Stomach (tissue), 9 donors: ENCODE data around the gene SLC22A12. TPM values are rescaled to one million over a fixed set of nuclear protein-coding genes. Genes with fewer than 3 reads are reported as not detected.
A peak's percentile ranks its signal among the peaks of the same experiment; 100 is the strongest.

Source experiments
- DNase-seq, 2 donors: peaks; one replicate each; pipeline versions ENCODE4 v3.0.0 to v3.0.0-alpha.2; 2013 to 2019
- H3K27ac ChIP-seq, 5 donors: fragments of 200-600 bp in 4 of 5; sonication (generic) in 4 of 5; one replicate each; pipeline ENCODE4 v1.5.1; 2013 to 2019; ENCODE audit warnings: mild to moderate bottlenecking in 1 of 5, moderate library complexity in 1 of 5
- H3K27me3 ChIP-seq, 3 donors: fragments of 200-600 bp; sonication (generic); one replicate each; pipeline ENCODE4 v1.5.1; 2017 to 2019; ENCODE audit warnings: mixed run types in 1 of 3
- H3K36me3 ChIP-seq, 4 donors: fragments of 200-600 bp; sonication (generic); 1 replicate in 3 of 4; 2 replicates in 1 of 4; pipeline ENCODE4 v1.5.1; 2016 to 2019
- H3K4me1 ChIP-seq, 4 donors: fragments of 200-600 bp; sonication (generic); one replicate each; pipeline ENCODE4 v1.5.1; 2016 to 2019
- H3K4me3 ChIP-seq, 4 donors: fragments of 200-600 bp; sonication (generic) in 3 of 4; one replicate each; pipeline ENCODE4 v1.5.1; 2016 to 2019; ENCODE audit warnings: mild to moderate bottlenecking in 1 of 4
- H3K9me3 ChIP-seq, 4 donors: fragments of 200-600 bp; sonication (generic); one replicate each; pipeline ENCODE4 v1.5.1; 2016 to 2019
- EP300 ChIP-seq: sonication (generic); formaldehyde crosslinking; IDR thresholded peaks from one replicate; pipeline ENCODE4 v1.6.1; 2017; ENCODE audit warnings: antibody characterized with exemption
- POLR2A ChIP-seq, 4 donors: fragments of 450-650 bp; IDR thresholded peaks; one replicate each; pipeline ENCODE4 v1.6.1; 2016; ENCODE audit warnings: antibody characterized with exemption in 4 of 4, control low read depth in 2 of 4, mild to moderate bottlenecking in 1 of 4, moderate library complexity in 1 of 4
- POLR2AphosphoS5 ChIP-seq, 3 donors: sonication (generic); formaldehyde crosslinking; IDR thresholded peaks; one replicate each; pipeline ENCODE4 v1.6.1; 2016; ENCODE audit warnings: antibody characterized with exemption in 3 of 3
- WGBS, 5 donors: extraction: QIAGEN DNeasy Blood & Tissue Kit in 3 of 5; methylation state at CpG; one replicate each; pipeline versions ENCODE4 v1.1.5 to v1.1.7; 2013 to 2018; 5-methylcytosine and 5-hydroxymethylcytosine counted together
- intact Hi-C: fragments of 100-400 bp; cut with DNase I; formaldehyde crosslinking; loops from one replicate; pipeline ENCODE4 v1.15.1; 2023; ENCODE audit warnings: low total_unique reads
- polyA plus RNA-seq, 3 donors: library from polyadenylated mRNA; stranded (reverse); fragments of 200-250 nt; gene quantifications; one replicate each; pipeline ENCODE4 v1.2.3, GENCODE V29; 2013
- total RNA-seq, 5 donors: library from RNA; depleted of rRNA; stranded (reverse); fragments of >200 nt; gene quantifications; one replicate each; pipeline versions ENCODE4 v1.1.0 to v1.2.3, GENCODE V29; 2014 to 2016
- TF ChIP-seq, protein P1 (sequence below), 7 experiments: fragments of 450-650 bp in 4 of 7; fragments of 200-600 bp in 3 of 7; sonication (generic) in 3 of 7; IDR thresholded peaks; one replicate each; pipeline ENCODE4 v1.5.1; 2016 to 2019; ENCODE audit warnings: antibody characterized with exemption in 7 of 7, control low read depth in 2 of 7, mild to moderate bottlenecking in 1 of 7
- donor health status: healthy with polysubstance abuse.
- donor health status: Bipolar disorder and iron deficiency.
- donor health status: healthy.

The SLC22A12 gene
- total and polyA plus RNA-seq, 8 donors, result not detected

DNA sequence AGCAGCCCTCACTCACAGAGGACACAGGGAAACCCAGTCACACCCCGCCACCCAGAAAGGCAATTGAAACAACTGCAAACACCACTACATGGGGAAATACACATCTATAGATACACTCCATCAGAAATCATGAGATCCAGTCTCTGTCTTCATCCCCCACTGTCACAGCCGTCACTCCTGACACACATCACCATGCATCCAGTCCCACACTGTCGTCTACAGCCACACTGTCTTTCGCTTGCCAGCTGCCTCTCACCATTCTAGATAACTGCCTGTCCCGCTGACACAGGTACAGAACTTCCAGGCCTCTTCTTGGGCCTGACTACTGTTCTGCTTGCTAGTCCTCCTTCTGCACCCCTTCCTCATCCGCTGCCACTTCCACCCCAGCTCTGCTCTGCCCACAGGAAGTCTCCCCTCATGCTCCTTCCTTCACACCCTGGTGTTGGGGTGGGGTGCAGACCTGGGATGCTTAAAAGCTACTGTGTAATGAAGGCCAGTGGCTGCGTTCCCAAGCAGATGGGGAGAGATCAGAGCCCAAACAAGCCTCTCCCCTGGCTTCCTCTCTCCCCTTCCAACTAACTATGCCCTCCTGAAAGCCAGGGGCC, 42.6 kb downstream of the SLC22A12 start:
- intact Hi-C loops, result no loop called here

DNA sequence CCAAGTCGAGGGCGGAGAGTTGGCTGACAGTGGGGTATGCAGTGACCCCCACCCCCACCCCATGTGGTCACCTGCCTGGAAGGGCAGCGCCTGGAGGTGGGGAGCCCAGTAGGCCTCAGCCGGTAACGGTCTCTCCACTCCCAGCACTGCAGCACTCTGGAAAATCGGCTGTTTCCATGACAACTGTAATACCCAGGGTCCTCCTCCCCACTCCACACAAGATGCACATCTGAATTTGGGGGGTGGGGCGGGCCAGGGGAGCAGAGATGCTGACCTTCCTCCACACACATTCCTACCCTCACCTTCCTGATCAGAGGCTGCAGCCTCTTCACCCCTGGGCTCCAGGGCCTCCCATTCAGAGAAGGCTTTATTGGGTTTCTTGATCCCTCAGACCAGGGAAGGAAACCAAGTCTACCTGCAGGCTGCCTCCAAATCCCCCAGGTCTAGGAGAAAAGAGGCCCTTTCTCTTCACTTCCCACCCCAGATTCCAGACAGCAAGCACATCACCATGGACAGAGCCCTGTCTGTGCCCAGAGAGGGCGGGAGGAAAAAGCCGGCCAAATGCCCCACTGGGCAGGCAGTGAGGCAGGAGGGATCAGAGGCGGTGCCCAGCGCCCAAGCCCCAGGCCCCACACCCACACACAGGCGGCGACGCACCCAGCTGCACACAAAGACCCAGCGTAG, 46.5 kb downstream of the SLC22A12 start:
- Histone ChIP-seq H3K27me3 (peaks cover 7 to 88% (median 50%) of the 10 kb centered on the region in 3 donors), H3K4me1 (peaks cover 2 to 25% (median 7%) of the 10 kb centered on the region in 4 donors), H3K4me3 (peak overlapping the region in 3 of 4 donors; percentile 11 to 25 (median 17)), H3K9me3 (no peaks in the 10 kb centered on the region), H3K27ac (peak overlapping the region in 1 of 5 donors; percentile 46), H3K36me3 (no peaks in the 10 kb centered on the region)
- intact Hi-C loops, result no loop called here
- no peak for DNase-seq
- no peak for TF ChIP-seq POLR2A (IDR thresholded peaks at IDR 0.05)
- TF ChIP-seq, protein P1, sequence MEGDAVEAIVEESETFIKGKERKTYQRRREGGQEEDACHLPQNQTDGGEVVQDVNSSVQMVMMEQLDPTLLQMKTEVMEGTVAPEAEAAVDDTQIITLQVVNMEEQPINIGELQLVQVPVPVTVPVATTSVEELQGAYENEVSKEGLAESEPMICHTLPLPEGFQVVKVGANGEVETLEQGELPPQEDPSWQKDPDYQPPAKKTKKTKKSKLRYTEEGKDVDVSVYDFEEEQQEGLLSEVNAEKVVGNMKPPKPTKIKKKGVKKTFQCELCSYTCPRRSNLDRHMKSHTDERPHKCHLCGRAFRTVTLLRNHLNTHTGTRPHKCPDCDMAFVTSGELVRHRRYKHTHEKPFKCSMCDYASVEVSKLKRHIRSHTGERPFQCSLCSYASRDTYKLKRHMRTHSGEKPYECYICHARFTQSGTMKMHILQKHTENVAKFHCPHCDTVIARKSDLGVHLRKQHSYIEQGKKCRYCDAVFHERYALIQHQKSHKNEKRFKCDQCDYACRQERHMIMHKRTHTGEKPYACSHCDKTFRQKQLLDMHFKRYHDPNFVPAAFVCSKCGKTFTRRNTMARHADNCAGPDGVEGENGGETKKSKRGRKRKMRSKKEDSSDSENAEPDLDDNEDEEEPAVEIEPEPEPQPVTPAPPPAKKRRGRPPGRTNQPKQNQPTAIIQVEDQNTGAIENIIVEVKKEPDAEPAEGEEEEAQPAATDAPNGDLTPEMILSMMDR (IDR thresholded peaks at IDR 0.05), result no peak
- TF ChIP-seq EP300, result no peak
- TF ChIP-seq POLR2AphosphoS5 (IDR thresholded peaks at IDR 0.05), result no peak
- WGBS, 5 donors, result 38 to 51% (median 49%) methylated on average over 10 to 15 of the region's 15 CpGs

More for the DNA sequence above, 42.6 kb downstream of the SLC22A12 start:
- no peaks in the 10 kb centered on the region for H3K9me3 ChIP-seq
- H3K4me1 ChIP-seq, result peaks cover 0 to 23% (median 9%) of the 10 kb centered on the region in 4 donors
- H3K4me3 ChIP-seq, result no peak overlapping the region
- H3K27me3 ChIP-seq, result peaks cover 4 to 69% (median 33%) of the 10 kb centered on the region in 3 donors
- H3K36me3 ChIP-seq, result no peaks in the 10 kb centered on the region
- WGBS, 5 donors, result 70 to 81% (median 77%) methylated on average over 7 of the region's 7 CpGs
- no peak overlapping the region for H3K27ac ChIP-seq
- no peak for DNase-seq
- TF ChIP-seq, protein P1 (IDR thresholded peaks at IDR 0.05), result no peak
- TF ChIP-seq POLR2AphosphoS5 (IDR thresholded peaks at IDR 0.05), result no peak
- no peak for TF ChIP-seq POLR2A (IDR thresholded peaks at IDR 0.05)
- TF ChIP-seq EP300, result no peak

DNA sequence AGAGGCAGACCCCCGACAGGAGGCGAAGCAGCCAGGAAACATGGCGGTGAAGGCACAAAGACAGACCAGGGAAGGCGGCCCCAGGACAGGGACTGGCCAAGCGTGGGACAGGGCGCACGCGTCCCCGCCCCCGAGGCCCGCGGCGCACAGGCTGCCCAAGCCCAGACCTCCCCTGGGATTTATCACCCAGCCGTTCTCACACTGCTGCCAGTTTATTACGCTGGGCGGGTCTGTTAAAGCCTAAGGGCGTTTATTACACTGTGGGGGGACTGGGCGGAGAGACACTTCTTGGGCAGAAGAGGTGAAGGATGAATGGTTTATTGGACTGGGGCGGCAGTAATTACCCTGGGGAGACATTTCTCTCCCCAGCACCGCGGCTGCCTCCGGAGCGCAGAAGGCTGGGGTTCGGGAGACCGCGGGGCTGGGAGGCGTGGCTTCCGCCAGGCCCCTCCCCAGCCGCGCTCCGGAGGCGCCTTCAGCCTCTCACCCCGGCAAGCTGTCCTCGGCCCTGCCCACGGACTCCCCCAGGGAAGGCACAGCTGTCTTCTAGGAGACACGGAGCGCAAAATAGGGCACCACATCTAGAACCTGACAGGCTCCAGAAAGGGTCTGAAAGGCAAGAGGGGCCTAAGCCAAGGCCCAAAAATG, 47.1 kb downstream of the SLC22A12 start:
- Histone ChIP-seq H3K27ac (peak overlapping the region in 1 of 5 donors; percentile 46), H3K4me1 (peaks cover 9 to 30% (median 12%) of the 10 kb centered on the region in 4 donors), H3K27me3 (peaks cover 11 to 95% (median 57%) of the 10 kb centered on the region in 3 donors), H3K4me3 (peak overlapping the region in 3 of 4 donors; percentile 11 to 25 (median 17)), H3K36me3 (no peaks in the 10 kb centered on the region), H3K9me3 (no peaks in the 10 kb centered on the region)
- peak in 1 of 2 donors; percentile 75 for DNase-seq
- 15 to 30% (median 21%) methylated on average over 23 to 37 of the region's 37 CpGs for WGBS, 5 donors
- TF ChIP-seq, protein P1 (IDR thresholded peaks at IDR 0.05), result no peak
- TF ChIP-seq POLR2A (IDR thresholded peaks at IDR 0.05) (no peak), POLR2AphosphoS5 (IDR thresholded peaks at IDR 0.05) (no peak), EP300 (no peak)
- intact Hi-C loops, result no loop called here

DNA sequence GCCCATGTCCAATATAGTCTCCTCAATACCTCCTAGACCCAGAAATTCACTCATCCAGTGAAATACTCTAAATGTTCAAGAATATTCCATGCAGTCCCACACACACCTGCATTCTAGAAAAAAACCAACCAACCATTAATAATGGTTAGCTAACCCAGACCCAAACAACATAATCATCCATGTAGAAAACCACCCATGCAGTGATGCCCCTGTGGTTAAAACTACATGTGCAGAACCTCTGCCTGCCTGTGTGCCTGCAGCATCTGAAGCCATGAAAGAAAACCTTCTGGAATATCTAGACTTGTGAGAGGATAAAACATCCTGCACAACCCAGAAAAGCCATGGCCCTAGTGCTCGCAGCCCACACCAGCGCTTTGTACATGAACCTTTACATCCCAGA, 47.8 kb downstream of the SLC22A12 start:
- Histone ChIP-seq H3K27ac (no peak overlapping the region), H3K36me3 (no peaks in the 10 kb centered on the region), H3K4me1 (peaks cover 12 to 37% (median 19%) of the 10 kb centered on the region in 4 donors), H3K27me3 (peaks cover 14 to 99% (median 64%) of the 10 kb centered on the region in 3 donors), H3K4me3 (no peak overlapping the region), H3K9me3 (no peaks in the 10 kb centered on the region)
- WGBS, 5 donors, result 92 to 100% (median 98%) methylated on average over 2 of the region's 2 CpGs
- no peak for DNase-seq
- intact Hi-C loops, result no loop called here
- TF ChIP-seq, protein P1 (IDR thresholded peaks at IDR 0.05), result no peak
- TF ChIP-seq EP300 (no peak), POLR2A (IDR thresholded peaks at IDR 0.05) (no peak), POLR2AphosphoS5 (IDR thresholded peaks at IDR 0.05) (no peak)
